Upper lobe of left lung (tissue), 6 donors: ENCODE data around the gene ZDHHC8. TPM values are rescaled to one million over a fixed set of nuclear protein-coding genes. Genes with fewer than 3 reads are reported as not detected.
A peak's percentile ranks its signal among the peaks of the same experiment; 100 is the strongest.

Experiments
- ATAC-seq, 2 donors: fragments of 200-7000 bp; cut with Tn5 transposase; one replicate each; pipeline ENCODE4 v1.9.1; 2022; ENCODE audit warnings: mild to moderate bottlenecking in 2 of 2, moderate library complexity in 2 of 2; ENCODE audit not compliant: low FRiP score in 2 of 2
- DNase-seq, 2 donors: peaks; one replicate each; pipeline ENCODE4 v3.0.0-alpha.2; 2019 to 2020
- H3K27ac ChIP-seq, 4 donors: fragments of 200-600 bp; sonication (generic); one replicate each; pipeline ENCODE4 v1.5.1; 2016 to 2019
- H3K27me3 ChIP-seq, 4 donors: fragments of 200-600 bp; sonication (generic); one replicate each; pipeline ENCODE4 v1.5.1; 2017 to 2019
- H3K36me3 ChIP-seq, 4 donors: fragments of 200-600 bp; sonication (generic); one replicate each; pipeline ENCODE4 v1.5.1; 2016 to 2019
- H3K4me1 ChIP-seq, 4 donors: fragments of 200-600 bp; sonication (generic); one replicate each; pipeline ENCODE4 v1.5.1; 2018 to 2019
- H3K4me3 ChIP-seq, 4 donors: fragments of 200-600 bp; sonication (generic); one replicate each; pipeline ENCODE4 v1.5.1; 2017 to 2019; ENCODE audit warnings: mild to moderate bottlenecking in 2 of 4, moderate library complexity in 1 of 4
- H3K9me3 ChIP-seq, 4 donors: fragments of 200-600 bp; sonication (generic); one replicate each; pipeline ENCODE4 v1.5.1; 2018 to 2019
- EP300 ChIP-seq, 4 donors: sonication (generic); formaldehyde crosslinking; IDR thresholded peaks; one replicate each; pipeline ENCODE4 v1.5.1; 2017; ENCODE audit warnings: antibody characterized with exemption in 4 of 4, control low read depth in 2 of 4
- POLR2A ChIP-seq, 4 donors: fragments of 450-650 bp; IDR thresholded peaks; one replicate each; pipeline ENCODE4 v1.5.1; 2016 to 2017; ENCODE audit warnings: antibody characterized with exemption in 4 of 4, mild to moderate bottlenecking in 2 of 4
- POLR2AphosphoS5 ChIP-seq, 2 donors: sonication (generic); formaldehyde crosslinking; IDR thresholded peaks; one replicate each; pipeline ENCODE4 v1.5.1; 2017; ENCODE audit warnings: antibody characterized with exemption in 2 of 2
- WGBS, 2 donors: methylation state at CpG; one replicate each; pipeline ENCODE4 v1.1.5; 2017 to 2018; 5-methylcytosine and 5-hydroxymethylcytosine counted together
- total RNA-seq, 6 donors: library from RNA; depleted of rRNA in 4 of 6; stranded (reverse); fragments of >200 nt in 4 of 6; gene quantifications; one replicate each; pipeline versions ENCODE4 v1.1.0 to v1.2.1, GENCODE V29; 2016 to 2021
- TF ChIP-seq, protein P1 (sequence below), 6 experiments: fragments of 450-650 bp in 4 of 6; fragments of 200-600 bp in 2 of 6; sonication (generic) in 2 of 6; IDR thresholded peaks; one replicate each; pipeline ENCODE4 v1.5.1; 2016 to 2019; ENCODE audit warnings: antibody characterized with exemption in 6 of 6
- donor health status: DM: no; HTN: no; CAD: no; lungs with moderate emphysema.
- donor health status: DM: no; HTN: yes; CAD: no; lungs with severe emphysema.

Gene ZDHHC8
- total RNA-seq, 6 donors from 2014 or later, result 19.5 to 87.1 (median 63.9) TPM

- Histone ChIP-seq H3K27ac (no peak overlapping the region), H3K36me3 (peaks cover 51 to 99% (median 88%) of the 10 kb centered on the region in 4 donors), H3K27me3 (no peaks in the 10 kb centered on the region), H3K4me3 (no peak overlapping the region), H3K9me3 (no peaks in the 10 kb centered on the region), H3K4me1 (no peaks in the 10 kb centered on the region)
- ATAC-seq (no peak), DNase-seq (no peak)
- TF ChIP-seq POLR2AphosphoS5 (IDR thresholded peaks at IDR 0.05), result no peak
- no peak for TF ChIP-seq EP300 (IDR thresholded peaks at IDR 0.05)
- no peak for TF ChIP-seq POLR2A (IDR thresholded peaks at IDR 0.05)
- TF ChIP-seq, protein P1, sequence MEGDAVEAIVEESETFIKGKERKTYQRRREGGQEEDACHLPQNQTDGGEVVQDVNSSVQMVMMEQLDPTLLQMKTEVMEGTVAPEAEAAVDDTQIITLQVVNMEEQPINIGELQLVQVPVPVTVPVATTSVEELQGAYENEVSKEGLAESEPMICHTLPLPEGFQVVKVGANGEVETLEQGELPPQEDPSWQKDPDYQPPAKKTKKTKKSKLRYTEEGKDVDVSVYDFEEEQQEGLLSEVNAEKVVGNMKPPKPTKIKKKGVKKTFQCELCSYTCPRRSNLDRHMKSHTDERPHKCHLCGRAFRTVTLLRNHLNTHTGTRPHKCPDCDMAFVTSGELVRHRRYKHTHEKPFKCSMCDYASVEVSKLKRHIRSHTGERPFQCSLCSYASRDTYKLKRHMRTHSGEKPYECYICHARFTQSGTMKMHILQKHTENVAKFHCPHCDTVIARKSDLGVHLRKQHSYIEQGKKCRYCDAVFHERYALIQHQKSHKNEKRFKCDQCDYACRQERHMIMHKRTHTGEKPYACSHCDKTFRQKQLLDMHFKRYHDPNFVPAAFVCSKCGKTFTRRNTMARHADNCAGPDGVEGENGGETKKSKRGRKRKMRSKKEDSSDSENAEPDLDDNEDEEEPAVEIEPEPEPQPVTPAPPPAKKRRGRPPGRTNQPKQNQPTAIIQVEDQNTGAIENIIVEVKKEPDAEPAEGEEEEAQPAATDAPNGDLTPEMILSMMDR (IDR thresholded peaks at IDR 0.05), result no peak
- WGBS, 2 donors, result 90 to 94% methylated on average over 11 of the region's 11 CpGs
Measured at GRCh38 chr22:20092477-20092854, 39.1 kb upstream of the ZDHHC8 start.

GRCh38 chr22:20093418-20094196, 38.0 kb upstream of the ZDHHC8 start:
- H3K4me1 ChIP-seq, result no peaks in the 10 kb centered on the region
- H3K27me3 ChIP-seq, result no peaks in the 10 kb centered on the region
- TF ChIP-seq POLR2AphosphoS5 (IDR thresholded peaks at IDR 0.05) (no peak), EP300 (IDR thresholded peaks at IDR 0.05) (no peak), POLR2A (IDR thresholded peaks at IDR 0.05) (no peak)
- TF ChIP-seq, protein P1 (IDR thresholded peaks at IDR 0.05), result no peak
- no peak for DNase-seq
- no peak overlapping the region for H3K27ac ChIP-seq
- WGBS, 2 donors, result 88 to 95% methylated on average over 8 to 13 of the region's 13 CpGs
- ATAC-seq, result peak in 1 of 2 donors; percentile 14
- peaks cover 48 to 99% (median 83%) of the 10 kb centered on the region in 4 donors for H3K36me3 ChIP-seq
- no peaks in the 10 kb centered on the region for H3K9me3 ChIP-seq
- H3K4me3 ChIP-seq, result no peak overlapping the region

DNA sequence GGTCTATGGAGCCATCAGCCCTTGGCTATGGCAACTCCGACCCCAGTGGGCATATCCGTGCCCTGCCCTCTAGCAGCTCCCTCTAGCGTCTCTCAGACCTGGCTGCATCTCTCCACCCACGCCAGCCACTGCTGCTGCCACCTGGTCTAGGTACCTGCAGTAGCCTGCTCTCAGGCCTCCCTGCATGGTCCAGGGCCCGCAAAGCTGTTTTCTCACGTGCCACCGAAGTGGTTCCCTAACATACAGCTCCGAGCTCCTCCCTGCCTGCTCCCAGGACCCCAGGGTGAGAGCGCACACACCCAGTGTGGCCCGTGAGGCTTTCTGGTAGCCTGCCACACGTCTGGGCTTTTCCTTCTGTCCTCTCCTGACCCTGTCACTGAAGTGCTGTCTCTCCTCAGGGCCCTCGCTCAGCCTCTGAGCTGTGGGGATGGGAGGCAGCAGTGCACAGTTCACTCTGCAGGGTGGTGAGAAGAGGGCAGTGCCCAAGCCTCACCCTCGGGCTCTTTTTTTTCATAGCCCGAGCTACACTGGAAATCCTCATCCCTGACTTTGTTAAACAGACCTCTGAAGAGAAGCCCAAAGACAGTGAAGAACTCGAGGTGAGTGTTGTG, 37.3 kb upstream of the ZDHHC8 start:
- ATAC-seq, result no peak
- no peak for DNase-seq
- H3K4me1 ChIP-seq, result no peaks in the 10 kb centered on the region
- no peak overlapping the region for H3K4me3 ChIP-seq
- no peak overlapping the region for H3K27ac ChIP-seq
- H3K27me3 ChIP-seq, result no peaks in the 10 kb centered on the region
- TF ChIP-seq POLR2A (IDR thresholded peaks at IDR 0.05), result no peak
- TF ChIP-seq POLR2AphosphoS5 (IDR thresholded peaks at IDR 0.05), result no peak
- TF ChIP-seq, protein P1 (IDR thresholded peaks at IDR 0.05), result no peak
- no peak for TF ChIP-seq EP300 (IDR thresholded peaks at IDR 0.05)
- 95 to 96% methylated on average over 15 of the region's 15 CpGs for WGBS, 2 donors
- peaks cover 48 to 99% (median 84%) of the 10 kb centered on the region in 4 donors for H3K36me3 ChIP-seq
- H3K9me3 ChIP-seq, result no peaks in the 10 kb centered on the region

DNA sequence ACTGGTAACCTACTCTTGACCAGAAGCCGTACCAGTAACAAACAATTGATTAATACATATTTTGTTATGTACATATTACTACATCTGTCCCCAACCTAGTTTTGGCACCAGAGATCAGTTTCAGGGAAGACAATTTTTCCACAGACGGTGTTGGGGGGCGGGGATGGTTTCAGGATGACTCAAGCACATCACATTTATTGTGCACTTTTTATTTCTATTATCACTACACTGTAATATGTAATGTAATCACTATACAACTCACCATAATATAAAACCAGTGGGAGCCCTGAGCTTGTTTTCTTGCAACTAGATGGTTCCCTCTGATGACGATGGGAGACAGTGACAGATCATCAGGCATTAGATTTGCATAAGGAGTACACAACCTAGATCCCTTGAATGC, 36.1 kb upstream of the ZDHHC8 start:
- H3K27me3 ChIP-seq, result no peaks in the 10 kb centered on the region
- H3K4me3 ChIP-seq, result no peak overlapping the region
- peaks cover 38 to 99% (median 81%) of the 10 kb centered on the region in 4 donors for H3K36me3 ChIP-seq
- no peak overlapping the region for H3K27ac ChIP-seq
- no peaks in the 10 kb centered on the region for H3K9me3 ChIP-seq
- DNase-seq (no peak), ATAC-seq (no peak)
- H3K4me1 ChIP-seq, result no peaks in the 10 kb centered on the region
- WGBS, 2 donors, result 90 to 94% methylated on average over 4 of the region's 4 CpGs
- TF ChIP-seq POLR2AphosphoS5 (IDR thresholded peaks at IDR 0.05) (no peak), EP300 (IDR thresholded peaks at IDR 0.05) (no peak), POLR2A (IDR thresholded peaks at IDR 0.05) (no peak)
- TF ChIP-seq, protein P1 (IDR thresholded peaks at IDR 0.05), result no peak
